Measurements from ENCODE around the gene SEZ6L.

- no peak for TF ChIP-seq CTCF (IDR thresholded peaks at IDR 0.05; ENCODE audit: poor library complexity, severe bottlenecking)
- no peak for TF ChIP-seq POLR2AphosphoS5 (IDR thresholded peaks at IDR 0.05)
- no peak for TF ChIP-seq SMC3 (conservative IDR thresholded peaks at IDR 0.05; ENCODE audit: poor library complexity)
- TF ChIP-seq REST (IDR thresholded peaks at IDR 0.05; ENCODE audit: borderline replicate concordance): no peak
- no peak for TF ChIP-seq TAF1 (IDR thresholded peaks at IDR 0.05; ENCODE audit: low read depth)
- TF ChIP-seq EZH2 (IDR thresholded peaks at IDR 0.05; ENCODE audit: borderline replicate concordance, insufficient read depth, low read length, poor library complexity, severe bottlenecking): no peak
- TF ChIP-seq EP300 (conservative IDR thresholded peaks at IDR 0.05; ENCODE audit: poor library complexity, severe bottlenecking): no peak
Measured at GRCh38 chr22:26394777-26395176, 225.5 kb downstream of the SEZ6L start.

Data from neural cell (in vitro differentiated cells).